ENCODE results near the gene SMYD3.
"Not testable (repeated sequence)": the region's sequence is repeated elsewhere in the genome, so short reads cannot be mapped to it uniquely, and the experiment has no call there.

SMYD3 gene

GRCh38 chr1:246071561-246071960, 435.5 kb downstream of the SMYD3 start:
- DNase-seq (ENCODE audit: low read depth in 2 of 2): not testable (repeated sequence)

GRCh38 chr1:246069581-246069980, 437.5 kb downstream of the SMYD3 start:
- no peak for DNase-seq (ENCODE audit: low read depth in 2 of 2)

GRCh38 chr1:246068619-246069509, 438.2 kb downstream of the SMYD3 start:
- DNase-seq (ENCODE audit: low read depth in 2 of 2): no peak

GRCh38 chr1:246068217-246068512, 438.9 kb downstream of the SMYD3 start:
- no peak for DNase-seq (ENCODE audit: low read depth in 2 of 2)

GRCh38 chr1:246067432-246068216, 439.5 kb downstream of the SMYD3 start:
- no peak for DNase-seq (ENCODE audit: low read depth in 2 of 2)

GRCh38 chr1:246066573-246066972, 440.5 kb downstream of the SMYD3 start:
- no peak for DNase-seq (ENCODE audit: low read depth in 2 of 2)

GRCh38 chr1:246065592-246065991, 441.5 kb downstream of the SMYD3 start:
- no peak for DNase-seq (ENCODE audit: low read depth in 2 of 2)

- no peak for DNase-seq (ENCODE audit: low read depth in 2 of 2)
These were observed 442.2 kb downstream of the SMYD3 start for GRCh38 chr1:246064891-246065290.

GRCh38 chr1:246063013-246063616, 444.0 kb downstream of the SMYD3 start:
- DNase-seq (ENCODE audit: low read depth in 2 of 2): no peak

GRCh38 chr1:246058466-246058865, 448.6 kb downstream of the SMYD3 start:
- no peak for DNase-seq (ENCODE audit: low read depth in 2 of 2)

GRCh38 chr1:246052603-246053002, 454.5 kb downstream of the SMYD3 start:
- DNase-seq (ENCODE audit: low read depth in 2 of 2): no peak

- no peak for DNase-seq (ENCODE audit: low read depth in 2 of 2)
These were observed 455.1 kb downstream of the SMYD3 start for GRCh38 chr1:246051909-246052518.

GRCh38 chr1:246048693-246049092, 458.4 kb downstream of the SMYD3 start:
- DNase-seq (ENCODE audit: low read depth in 2 of 2): no peak

GRCh38 chr1:246043556-246043955, 463.5 kb downstream of the SMYD3 start:
- DNase-seq (ENCODE audit: low read depth in 2 of 2): no peak

GRCh38 chr1:246041360-246041759, 465.7 kb downstream of the SMYD3 start:
- no peak for DNase-seq (ENCODE audit: low read depth in 2 of 2)

GRCh38 chr1:246040200-246040890, 466.7 kb downstream of the SMYD3 start:
- no peak for DNase-seq (ENCODE audit: low read depth in 2 of 2)

GRCh38 chr1:246039584-246039983, 467.5 kb downstream of the SMYD3 start:
- no peak for DNase-seq (ENCODE audit: low read depth in 2 of 2)

GRCh38 chr1:246037832-246038231, 469.2 kb downstream of the SMYD3 start:
- no peak for DNase-seq (ENCODE audit: low read depth in 2 of 2)

- no peak for DNase-seq (ENCODE audit: low read depth in 2 of 2)
These were observed 470.9 kb downstream of the SMYD3 start for GRCh38 chr1:246036175-246036574.

GRCh38 chr1:246035060-246035541, 472.0 kb downstream of the SMYD3 start:
- no peak for DNase-seq (ENCODE audit: low read depth in 2 of 2)

- DNase-seq (ENCODE audit: low read depth in 2 of 2): no peak
These were observed 472.4 kb downstream of the SMYD3 start for GRCh38 chr1:246034630-246035029.
